T-helper 2 cell treated with Interferon-gamma antibody and Interleukin-4, amounts not matched to agents 100 ng/mL and 5 ng/mL, for 36 hours (primary cell): Measurements from ENCODE around the gene TES. TPM values are rescaled to one million over a fixed set of nuclear protein-coding genes. Genes with fewer than 3 reads are reported as not detected.

Source experiments
- intact Hi-C: fragments of 100-400 bp; cut with micrococcal nuclease; formaldehyde crosslinking; loops from one replicate; pipeline ENCODE4 v1.15.1; 2023
- total RNA-seq: library from RNA; stranded (reverse); gene quantifications from 2 replicates; pipeline ENCODE4 v1.2.3, GENCODE V29; 2022

Gene TES
- total RNA-seq, 1 donor from 2014 or later, result 134 TPM

DNA sequence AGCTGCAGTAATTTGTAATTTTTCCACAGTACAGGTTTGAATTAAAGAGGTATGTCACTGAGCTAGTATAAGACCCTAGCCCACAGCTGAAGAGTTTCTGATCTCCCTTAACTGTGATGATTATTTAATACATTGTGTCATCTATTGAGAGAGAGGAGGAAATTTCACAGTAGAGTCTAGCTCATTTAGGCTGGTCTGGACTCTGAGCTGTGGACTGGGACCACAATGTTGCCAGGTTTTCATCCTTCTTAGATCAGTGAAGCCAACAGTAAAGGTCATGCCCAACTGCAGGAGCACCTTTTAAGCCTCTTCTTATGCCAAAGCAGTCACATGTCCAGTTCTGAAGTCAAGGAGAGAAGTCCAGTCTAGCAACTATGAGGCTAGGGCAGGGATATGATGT lies 8.9 kb downstream of the TES start:
- intact Hi-C loops, result loop anchor here (1.0 to 10.0 kb wide), 2 partner anchors 8 to 1294 kb away; partner anchors contain the start of gene MDFIC

DNA sequence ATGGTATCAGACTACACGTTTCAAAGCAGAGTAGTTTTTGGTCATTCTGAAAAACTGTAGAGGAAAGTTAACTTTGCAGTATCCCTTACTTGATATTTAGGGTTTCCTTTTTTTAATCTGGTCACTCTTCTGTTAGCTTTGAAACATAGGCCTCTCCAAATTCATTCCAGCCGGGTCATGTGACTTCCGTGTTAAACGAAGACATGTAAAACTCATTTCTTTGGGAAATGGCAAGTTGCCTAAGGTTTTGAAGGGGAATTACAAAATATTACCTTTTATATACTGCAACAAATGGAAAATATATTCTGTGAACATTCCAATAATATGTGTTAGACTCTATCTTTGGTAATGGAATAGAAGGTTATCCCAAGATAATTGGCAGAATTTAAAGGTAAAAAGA lies 9.5 kb downstream of the TES start:
- intact Hi-C loops, result loop anchor here (1.0 to 10.0 kb wide), 2 partner anchors 9 to 1295 kb away; partner anchors contain the start of gene MDFIC

DNA sequence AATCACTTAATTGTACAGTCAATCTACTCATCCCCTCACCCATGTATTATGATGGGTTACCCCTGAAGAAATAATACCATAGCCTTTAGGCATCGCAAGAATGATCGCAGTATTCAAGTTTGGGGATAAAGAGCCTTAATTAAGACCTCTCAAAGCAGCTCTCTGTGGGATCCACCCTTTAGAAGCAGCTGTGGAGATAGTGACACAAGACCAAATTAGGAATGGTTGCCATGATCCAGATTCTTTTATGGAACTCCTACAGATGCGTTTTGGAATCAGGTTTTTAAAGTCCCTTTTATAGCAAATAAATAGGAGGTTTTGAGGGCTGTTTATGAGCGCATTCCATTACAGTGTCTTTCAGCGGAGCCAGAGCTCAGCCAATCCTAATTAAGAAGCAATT lies 12.2 kb downstream of the TES start:
- intact Hi-C loops, result no loop called here

DNA sequence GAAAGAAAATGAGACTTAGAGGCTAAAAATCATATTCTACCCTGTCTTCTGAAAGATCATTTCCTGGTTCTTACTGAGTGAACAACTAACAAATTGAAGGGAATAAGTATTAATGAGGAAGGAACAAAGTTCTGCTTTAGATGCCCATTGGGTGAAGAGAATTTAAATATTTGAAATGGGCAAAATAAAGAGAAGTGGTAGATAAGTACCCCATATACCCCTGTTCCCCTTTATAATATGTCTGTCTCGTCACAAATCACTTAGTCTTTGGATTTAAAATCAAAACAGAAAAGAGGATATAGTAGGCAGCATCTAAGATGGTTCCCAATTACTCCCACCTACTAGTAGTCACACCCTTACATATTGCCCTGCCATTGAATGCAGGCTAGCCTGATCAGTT lies 13.2 kb downstream of the TES start:
- intact Hi-C loops, result no loop called here

DNA sequence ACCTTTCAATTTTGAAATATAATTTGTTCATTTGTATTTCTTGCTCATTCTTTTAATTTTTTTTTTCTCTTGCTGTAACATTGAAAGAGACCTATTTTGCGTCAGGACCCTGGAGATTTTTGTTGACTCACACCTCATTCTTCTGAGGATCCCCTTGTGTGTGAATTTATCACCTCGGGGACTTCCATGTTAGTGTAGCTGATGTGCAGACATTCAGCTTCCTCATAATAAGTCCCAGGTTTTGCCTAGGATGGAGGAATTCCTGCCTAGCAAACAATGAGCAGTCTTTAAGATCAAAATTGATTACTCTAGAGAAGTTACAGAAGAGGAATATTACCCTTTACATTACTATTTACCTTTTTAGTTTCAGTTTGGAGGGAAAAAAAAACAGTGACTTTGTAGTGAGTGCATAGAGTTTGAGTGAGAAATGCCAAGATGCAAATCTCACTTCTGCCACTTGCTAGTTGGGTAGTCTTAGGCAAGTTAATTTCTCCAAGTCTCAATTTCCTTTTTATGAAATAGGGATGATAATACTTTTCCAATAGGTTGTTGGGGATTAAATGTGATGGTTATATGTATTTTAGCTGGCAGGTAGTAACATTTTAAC lies 14.3 kb downstream of the TES start:
- intact Hi-C loops, result loop anchor here (1.0 kb wide), 1 partner anchor 8 kb away; no protein-coding TSS in a partner anchor

DNA sequence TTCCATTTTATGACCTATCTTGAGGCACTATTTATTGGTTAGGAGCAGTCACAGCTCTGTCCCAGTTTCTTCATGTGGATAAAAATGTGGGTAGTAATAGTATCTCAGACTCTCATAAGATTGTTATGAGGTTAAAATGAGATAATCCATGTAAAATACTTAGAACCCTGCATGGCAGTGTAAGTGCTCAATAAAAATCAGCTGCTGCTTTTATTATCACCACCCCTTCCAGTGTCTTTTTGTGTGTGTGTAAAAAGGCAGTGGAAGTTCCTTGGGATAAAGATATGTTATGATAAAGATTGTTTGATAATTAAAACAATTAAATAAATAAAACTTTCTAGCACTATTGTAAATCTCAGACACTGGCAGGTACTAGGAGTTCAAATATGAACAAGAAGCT lies 15.5 kb downstream of the TES start:
- intact Hi-C loops, result no loop called here

DNA sequence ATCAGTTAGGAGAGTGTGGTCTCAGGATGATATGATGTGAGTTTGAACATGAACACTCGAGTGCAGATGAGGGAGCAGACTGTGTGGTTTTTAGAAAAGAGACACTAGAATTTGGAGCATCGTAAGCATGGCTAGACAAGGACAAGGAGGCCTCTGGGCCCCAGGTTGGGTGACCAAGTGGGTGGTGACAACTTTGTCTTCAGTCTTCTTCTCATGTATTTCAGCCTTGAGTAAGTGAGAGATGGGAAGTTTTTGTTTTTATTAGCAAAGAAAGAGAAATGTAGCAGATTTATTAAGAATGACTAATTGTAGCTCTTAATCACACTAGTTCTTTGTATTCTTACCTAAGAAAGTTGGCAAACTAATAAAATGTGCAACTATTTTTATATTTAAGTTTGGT lies 16.3 kb downstream of the TES start:
- intact Hi-C loops, result no loop called here

DNA sequence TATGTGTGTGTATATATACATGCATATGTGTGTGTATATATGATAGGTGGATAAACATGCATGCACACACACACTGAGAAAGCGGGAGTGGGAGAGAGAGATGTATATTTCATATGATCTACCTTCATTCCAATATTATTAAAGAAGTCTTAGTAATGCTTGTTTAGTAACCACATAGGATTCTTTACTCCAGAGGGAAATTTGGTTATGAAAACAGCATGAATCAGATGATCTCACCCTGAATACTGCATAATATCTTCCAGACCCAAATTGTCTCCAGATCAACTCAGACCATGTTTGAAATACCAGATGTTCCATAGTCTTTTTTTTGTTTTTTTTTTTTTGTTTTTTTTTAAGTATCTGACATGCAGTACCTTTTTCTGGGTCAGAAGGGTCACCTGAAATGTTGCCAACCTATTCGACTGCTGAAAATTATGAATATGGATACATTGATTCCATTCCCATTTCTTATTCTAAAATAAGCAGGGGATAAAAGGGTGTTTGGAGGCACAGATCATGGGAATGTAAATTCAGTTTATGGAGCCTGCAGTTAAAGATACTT lies 17.4 kb downstream of the TES start:
- intact Hi-C loops, result no loop called here

DNA sequence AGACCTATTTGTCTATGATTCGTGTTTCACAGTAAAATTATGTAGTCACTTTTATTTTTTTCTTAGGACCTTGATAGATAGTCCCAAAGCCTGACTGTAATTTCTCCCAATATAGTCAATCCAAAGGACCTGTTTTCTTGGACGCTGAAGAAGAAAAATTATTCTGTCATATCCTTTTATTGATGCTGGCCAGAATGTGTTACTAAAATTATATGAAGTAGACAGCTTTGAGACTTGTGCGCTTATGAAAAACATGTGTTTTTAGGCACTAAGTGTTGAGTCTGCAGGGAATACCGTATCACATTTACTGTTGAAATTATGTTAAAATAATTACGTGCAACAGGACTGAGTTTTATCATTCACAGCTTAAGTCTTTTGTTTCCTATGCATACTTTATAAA lies 17.9 kb downstream of the TES start:
- intact Hi-C loops, result no loop called here

DNA sequence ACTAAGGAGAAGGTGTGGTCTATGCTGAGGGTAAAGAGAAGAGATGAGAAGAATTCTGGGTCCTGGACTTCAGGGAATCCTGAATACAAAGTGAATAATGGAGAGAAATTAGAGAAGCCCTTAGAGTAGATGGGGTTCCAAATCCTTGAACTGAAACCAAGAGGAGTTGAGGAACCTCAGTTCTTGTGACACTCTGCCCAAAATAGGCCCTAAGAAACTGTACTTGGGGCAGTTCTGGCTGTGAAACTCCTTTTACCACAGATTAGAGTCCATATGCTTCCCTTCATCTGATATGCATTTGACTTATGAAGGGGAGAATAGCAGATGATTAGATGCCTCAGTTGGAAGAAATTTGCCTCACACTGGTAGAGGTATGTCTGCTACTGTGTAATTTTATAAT lies 19.0 kb downstream of the TES start:
- intact Hi-C loops, result no loop called here

DNA sequence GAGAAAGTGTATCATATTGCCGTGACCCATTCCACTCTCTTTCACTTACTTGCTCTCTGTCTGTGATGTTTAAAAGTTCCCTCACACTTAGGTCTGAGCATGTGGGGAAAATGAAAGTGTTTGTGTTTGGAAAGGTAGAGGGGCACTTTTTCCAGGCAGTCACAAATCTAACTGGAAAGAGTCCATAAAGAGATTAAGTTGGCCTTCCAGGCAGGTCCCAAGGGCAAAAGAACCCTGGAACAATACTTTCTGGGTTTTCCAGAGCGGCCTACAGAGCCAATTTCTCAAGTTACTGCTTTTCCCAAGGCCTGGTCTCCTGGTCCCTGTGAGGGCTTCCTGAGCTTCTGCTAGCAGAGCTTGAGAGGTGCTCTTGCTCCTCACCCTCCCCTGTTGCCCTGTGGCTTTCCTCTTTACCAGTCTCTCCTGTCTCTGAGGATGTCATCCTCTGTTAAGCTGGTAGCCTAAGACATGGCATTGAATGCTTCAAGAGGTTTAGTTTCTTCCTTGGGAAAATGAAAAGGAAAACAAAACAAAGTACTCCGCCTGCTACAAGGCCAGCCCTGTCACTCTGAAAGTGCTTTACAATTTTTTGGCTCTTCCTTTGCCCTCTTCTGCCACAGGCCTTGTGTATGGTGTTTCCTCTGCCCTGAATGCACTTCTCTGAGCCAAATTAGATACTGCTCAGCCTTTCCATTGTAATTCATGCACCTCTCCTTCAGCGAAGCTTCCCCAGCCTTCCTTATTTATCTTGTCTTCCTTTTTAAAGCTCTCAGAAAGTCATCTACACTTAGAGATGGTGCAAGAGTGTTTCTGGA lies 20.1 kb downstream of the TES start:
- intact Hi-C loops, result no loop called here

DNA sequence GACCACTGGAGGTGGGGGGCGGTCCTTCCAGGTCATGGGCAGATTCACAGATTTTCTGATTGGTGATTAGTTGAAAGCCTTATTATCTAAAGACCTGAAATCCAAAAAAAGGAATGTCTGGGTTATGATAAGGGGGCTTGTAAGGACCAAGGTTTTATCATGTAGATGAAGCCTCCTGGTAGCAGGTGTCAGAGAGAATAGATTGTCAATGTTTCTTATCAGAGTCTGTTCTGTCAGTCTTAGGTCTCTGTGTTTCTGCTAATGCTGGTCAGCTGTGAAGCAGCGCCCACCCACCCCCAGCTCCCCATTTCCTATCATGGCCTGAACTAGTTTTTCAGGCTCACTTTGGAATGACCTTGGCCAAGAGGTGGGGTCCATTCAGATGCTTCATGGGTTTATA lies 21.2 kb downstream of the TES start:
- intact Hi-C loops, result no loop called here

DNA sequence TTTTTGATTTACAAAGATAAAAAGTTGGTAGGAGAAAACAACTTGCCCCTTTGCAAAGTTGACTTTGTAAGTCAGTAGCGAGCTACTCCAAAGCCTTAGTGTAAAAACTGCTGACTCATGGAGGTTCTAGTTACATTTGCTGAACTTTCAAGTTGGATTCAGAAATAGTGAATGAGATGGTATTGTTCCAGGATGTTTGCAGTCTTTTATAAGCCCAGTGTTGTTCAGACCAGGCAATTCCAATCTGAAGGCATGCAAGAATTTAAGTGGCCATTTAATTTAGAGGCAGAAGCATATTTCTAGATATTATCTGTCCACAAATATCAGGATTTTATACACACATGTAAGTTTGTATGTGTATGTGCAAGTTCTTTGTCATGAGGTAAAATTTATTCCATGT lies 21.6 kb downstream of the TES start:
- intact Hi-C loops, result no loop called here

DNA sequence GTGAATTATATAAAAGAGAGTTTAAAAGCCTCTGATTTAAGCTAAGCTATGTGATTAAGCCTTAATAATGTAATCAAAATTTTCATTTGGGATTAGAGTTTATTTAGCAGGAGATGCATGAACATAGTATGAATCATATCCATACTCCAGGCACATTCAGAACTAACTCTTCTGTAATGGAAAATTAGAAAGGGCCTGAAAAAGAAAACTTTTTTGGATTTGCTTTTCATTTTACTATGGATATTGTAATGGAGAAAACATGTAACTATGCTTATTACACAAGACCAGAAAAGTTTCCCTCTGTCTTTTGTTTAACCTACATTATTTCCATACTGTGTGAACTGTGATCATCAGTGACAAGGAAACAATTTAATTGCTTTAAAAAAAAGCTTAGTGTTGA lies 22.0 kb downstream of the TES start:
- intact Hi-C loops, result no loop called here

DNA sequence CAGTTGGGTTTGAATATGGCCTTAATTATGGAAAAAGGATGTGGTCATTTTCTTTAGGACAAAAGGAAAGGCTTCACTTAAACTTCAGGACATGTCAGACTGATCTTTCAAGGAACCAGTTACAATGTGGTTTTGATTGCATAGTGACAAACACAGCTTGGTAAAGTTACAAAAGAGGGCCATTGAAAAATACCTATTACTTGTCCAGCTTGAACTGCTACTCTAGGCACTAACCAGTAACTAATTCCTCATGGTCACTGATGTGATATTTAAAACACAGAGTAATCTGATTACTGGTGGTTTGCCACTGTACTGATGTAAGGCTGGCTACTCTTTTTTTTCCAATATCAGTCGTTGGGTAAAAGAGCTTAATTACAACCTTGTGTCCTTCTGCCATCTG lies 22.6 kb downstream of the TES start:
- intact Hi-C loops, result no loop called here

DNA sequence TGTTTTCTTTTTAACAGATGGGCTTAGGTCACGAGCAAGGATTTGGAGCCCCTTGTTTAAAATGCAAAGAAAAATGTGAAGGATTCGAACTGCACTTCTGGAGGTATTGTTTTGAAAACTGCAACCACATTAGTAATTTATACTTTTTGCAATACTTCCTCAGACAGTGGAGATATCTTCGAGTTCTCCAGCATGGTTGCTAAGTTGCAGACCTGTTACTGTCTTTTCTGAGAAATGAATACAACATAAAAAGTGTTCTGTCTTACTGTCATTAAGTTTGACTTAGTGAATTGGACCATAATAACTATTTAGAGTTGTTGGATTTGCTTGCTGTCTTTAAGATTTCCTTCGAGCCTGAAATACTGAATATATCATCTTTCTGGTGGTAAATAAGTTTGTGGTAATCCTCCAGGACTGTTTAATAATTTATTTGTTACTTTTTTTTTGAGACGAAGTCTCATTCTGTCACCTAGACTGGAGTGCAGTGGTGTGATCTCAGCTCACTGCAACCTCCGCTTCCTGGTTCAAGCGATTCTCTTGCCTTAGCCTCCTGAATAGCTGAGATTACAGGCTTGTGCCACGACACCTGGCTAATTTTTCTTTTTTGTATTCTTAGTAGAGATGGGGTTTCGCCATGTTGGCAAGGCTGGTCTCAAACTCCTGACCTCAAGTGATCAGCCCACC lies 24.3 kb downstream of the TES start:
- intact Hi-C loops, result no loop called here

DNA sequence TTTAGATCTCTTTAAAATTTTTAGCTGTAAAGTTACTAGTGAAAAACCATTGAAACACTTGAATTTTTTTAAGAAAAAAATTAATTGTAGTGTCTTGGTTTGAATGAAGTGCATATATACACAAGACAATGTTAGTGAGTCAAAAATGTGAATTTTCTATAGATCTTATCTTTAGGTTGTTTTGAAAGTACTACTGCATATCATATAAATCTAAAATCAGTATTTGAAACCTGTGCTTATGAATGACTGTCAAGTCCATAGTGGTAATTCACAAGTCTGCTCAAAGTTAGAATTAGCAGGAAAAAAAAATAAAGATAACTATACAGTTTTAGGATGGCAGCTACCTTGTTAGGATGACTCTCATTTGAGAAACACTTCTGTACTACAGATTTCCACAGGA lies 25.0 kb downstream of the TES start:
- intact Hi-C loops, result no loop called here

DNA sequence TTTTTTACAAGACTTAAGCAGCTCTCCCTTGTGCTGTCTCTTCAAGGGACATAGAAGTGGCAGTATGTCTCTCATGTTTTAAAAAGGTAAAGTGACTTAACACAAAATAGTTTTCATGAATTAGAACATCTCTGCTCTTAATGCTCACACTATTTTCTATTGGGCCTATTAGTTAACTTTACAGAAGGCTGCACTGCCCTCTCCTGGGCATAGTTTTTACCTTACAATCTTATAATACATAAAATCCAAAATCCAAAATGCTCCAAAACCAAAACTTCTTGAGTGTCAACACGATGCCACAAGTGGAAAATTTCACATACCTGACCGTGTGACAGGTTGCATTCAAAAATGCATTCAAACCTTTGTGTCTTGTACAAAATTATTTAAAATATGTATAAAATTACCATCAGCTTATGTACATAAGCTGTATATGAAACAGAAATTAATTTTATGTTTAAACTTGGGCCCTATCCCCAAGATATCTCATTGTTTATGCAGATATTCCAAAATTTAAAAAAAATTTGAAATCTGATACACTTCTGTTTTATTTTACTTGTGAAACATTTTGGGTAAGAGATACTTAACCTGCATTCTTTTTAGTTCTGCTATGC lies 25.8 kb downstream of the TES start:
- intact Hi-C loops, result loop anchor here (1.0 kb wide), 4 partner anchors 25 to 98 kb away; no protein-coding TSS in a partner anchor

DNA sequence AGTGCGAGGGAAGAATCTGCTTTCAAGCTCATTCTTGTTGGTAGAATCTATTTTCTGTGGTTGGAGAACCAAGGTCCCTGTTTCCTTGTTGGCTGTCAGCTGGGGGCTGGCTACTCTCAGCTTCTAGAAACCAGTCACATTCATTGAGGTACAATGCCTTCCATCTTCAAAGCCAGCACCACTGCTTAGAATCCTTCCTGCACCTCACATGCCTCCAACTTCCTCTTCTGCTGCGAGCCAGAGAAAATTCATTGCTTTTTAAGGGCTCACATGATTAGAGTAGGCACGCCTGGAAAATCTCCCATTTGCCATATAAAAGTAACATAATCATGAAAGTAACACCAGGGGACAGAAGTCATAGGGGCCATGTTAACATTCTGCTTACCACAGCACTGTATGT lies 28.7 kb downstream of the TES start:
- intact Hi-C loops, result no loop called here

DNA sequence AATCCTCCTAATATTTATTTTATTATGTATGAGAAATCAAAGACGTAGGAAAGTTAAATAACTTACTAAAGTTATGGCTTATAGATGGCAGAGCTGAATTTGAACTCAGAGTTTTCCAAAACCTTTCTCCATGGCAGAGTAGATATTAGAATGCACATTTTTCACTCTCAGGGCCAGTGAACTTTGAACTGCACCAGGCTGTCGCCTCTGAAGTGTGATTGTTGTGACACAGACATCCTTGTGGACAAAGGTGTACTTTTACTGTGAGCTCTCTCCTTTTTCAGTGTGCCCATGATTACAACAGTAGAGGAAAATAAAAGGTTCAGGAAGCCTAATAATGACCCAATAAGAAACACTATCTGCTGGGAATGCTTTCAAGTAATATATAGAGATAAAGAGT lies 29.1 kb downstream of the TES start:
- intact Hi-C loops, result no loop called here

DNA sequence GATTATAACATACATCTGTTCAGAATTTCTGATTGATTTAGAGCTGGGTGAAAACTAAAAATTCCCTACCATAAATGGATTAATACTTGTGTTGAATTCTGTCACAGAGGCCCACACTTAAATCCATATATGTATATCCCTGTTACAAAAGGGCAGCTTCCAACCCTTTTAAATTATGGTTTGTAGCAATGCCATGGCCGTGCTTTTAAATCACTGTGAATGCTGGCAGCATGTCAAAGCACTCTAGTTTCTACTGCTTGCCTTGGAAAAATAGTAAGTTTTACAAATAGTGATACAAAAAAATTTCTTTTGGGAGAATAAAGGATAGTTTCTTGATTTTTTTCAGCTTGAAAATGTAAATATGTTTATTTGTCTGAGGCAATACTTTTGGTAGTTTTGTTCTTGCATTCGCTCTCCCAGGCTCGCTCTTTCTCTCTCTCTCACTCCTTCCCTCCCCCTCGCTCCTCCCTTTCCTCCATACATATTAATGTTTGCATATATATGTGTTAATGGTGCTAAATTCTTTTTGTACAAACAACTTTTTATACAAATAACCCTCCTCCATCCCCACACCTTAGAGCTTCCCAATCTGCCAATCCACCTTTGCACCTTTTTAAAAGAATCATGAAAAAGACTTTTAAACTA lies 29.8 kb downstream of the TES start:
- intact Hi-C loops, result no loop called here
